Epithelial cell of proximal tubule (primary cell): ENCODE data around the gene PARVA. TPM values are rescaled to one million over a fixed set of nuclear protein-coding genes. Genes with fewer than 3 reads are reported as not detected.

Experiments used
- DNase-seq: peaks from one replicate; pipeline ENCODE4 v3.0.0-alpha.2; 2011; ENCODE audit warnings: low read depth
- H3K4me3 ChIP-seq: 2 replicates; pipeline ENCODE4 v1.5.1; 2011; ENCODE audit warnings: low read depth, mild to moderate bottlenecking, low read length
- CTCF ChIP-seq: conservative IDR thresholded peaks from 2 replicates; pipeline ENCODE4 v1.5.1; 2012; ENCODE audit warnings: low read depth, mild to moderate bottlenecking, low read length
- total RNA-seq: library from RNA; depleted of rRNA; stranded (reverse); fragments of >200 nt; gene quantifications from 2 replicates; pipeline ENCODE4 v1.2.3, GENCODE V29; 2015

PARVA gene
- total RNA-seq, 1 donor from 2014 or later: 32.6 TPM

GRCh38 chr11:12464303-12464702, 86.9 kb downstream of the PARVA start:
- TF ChIP-seq CTCF: no peak
- H3K4me3 ChIP-seq: no peak overlapping the region
- DNase-seq: no peak

GRCh38 chr11:12465332-12465731, 88.0 kb downstream of the PARVA start:
- H3K4me3 ChIP-seq: no peak overlapping the region

GRCh38 chr11:12467610-12468009, 90.2 kb downstream of the PARVA start:
- H3K4me3 ChIP-seq: no peak overlapping the region
- TF ChIP-seq CTCF: no peak
- no peak for DNase-seq

More at GRCh38 chr11:12465332-12465731, 88.0 kb downstream of the PARVA start:
- DNase-seq: no peak
- no peak for TF ChIP-seq CTCF

- TF ChIP-seq CTCF: no peak
- H3K4me3 ChIP-seq: no peak overlapping the region
- no peak for DNase-seq
Measured at GRCh38 chr11:12469451-12469850, 92.1 kb downstream of the PARVA start.

- H3K4me3 ChIP-seq: no peak overlapping the region
- TF ChIP-seq CTCF: no peak
- no peak for DNase-seq
Measured at GRCh38 chr11:12470236-12470635, 92.9 kb downstream of the PARVA start.

- no peak for TF ChIP-seq CTCF
- no peak for DNase-seq
Measured at GRCh38 chr11:12472401-12473005, 95.1 kb downstream of the PARVA start.

GRCh38 chr11:12473381-12473780, 96.0 kb downstream of the PARVA start:
- no peak for DNase-seq
- TF ChIP-seq CTCF: no peak
- no peak overlapping the region for H3K4me3 ChIP-seq

More at GRCh38 chr11:12472401-12473005, 95.1 kb downstream of the PARVA start:
- no peak overlapping the region for H3K4me3 ChIP-seq
